Transverse colon (tissue), 4 donors: ENCODE results near the gene F11.

Experiments
- CTCF ChIP-seq, 5 experiments: fragments of 200-600 bp in 3 of 5; fragments of 450-650 bp in 2 of 5; sonication (generic) in 3 of 5; IDR thresholded peaks; 1 replicate in 2 of 5; 2 replicates in 3 of 5; pipeline ENCODE4 v1.5.1; 2016 to 2017; ENCODE audit warnings: antibody characterized with exemption in 5 of 5, inconsistent platforms in 3 of 5, mild to moderate bottlenecking in 2 of 5, moderate library complexity in 1 of 5
- POLR2A ChIP-seq: fragments of 450-650 bp; IDR thresholded peaks from one replicate; pipeline ENCODE4 v1.6.1; 2016; ENCODE audit warnings: antibody characterized with exemption, mild to moderate bottlenecking, moderate library complexity
- POLR2AphosphoS5 ChIP-seq, 3 donors: sonication (generic); formaldehyde crosslinking; IDR thresholded peaks; one replicate each; pipeline ENCODE4 v1.6.1; 2016; ENCODE audit warnings: antibody characterized with exemption in 3 of 3

GRCh38 chr4:186227221-186227620 is 38.8 kb upstream of the F11 start, which contains the start of gene KLKB1:
- no peak for TF ChIP-seq CTCF (IDR thresholded peaks at IDR 0.05)
- TF ChIP-seq POLR2A = no peak
- TF ChIP-seq POLR2AphosphoS5 (IDR thresholded peaks at IDR 0.05) = no peak
